GM19372 (cell line): ENCODE measurements around the gene UBAC2.

Experiments used
- ATAC-seq: cut with Tn5 transposase; IDR thresholded peaks from one replicate; pipeline ENCODE4 v1.9.1; 2021; ENCODE audit warnings: mild to moderate bottlenecking, low read depth, moderate library complexity; ENCODE audit not compliant: unreplicated experiment

Gene UBAC2

DNA sequence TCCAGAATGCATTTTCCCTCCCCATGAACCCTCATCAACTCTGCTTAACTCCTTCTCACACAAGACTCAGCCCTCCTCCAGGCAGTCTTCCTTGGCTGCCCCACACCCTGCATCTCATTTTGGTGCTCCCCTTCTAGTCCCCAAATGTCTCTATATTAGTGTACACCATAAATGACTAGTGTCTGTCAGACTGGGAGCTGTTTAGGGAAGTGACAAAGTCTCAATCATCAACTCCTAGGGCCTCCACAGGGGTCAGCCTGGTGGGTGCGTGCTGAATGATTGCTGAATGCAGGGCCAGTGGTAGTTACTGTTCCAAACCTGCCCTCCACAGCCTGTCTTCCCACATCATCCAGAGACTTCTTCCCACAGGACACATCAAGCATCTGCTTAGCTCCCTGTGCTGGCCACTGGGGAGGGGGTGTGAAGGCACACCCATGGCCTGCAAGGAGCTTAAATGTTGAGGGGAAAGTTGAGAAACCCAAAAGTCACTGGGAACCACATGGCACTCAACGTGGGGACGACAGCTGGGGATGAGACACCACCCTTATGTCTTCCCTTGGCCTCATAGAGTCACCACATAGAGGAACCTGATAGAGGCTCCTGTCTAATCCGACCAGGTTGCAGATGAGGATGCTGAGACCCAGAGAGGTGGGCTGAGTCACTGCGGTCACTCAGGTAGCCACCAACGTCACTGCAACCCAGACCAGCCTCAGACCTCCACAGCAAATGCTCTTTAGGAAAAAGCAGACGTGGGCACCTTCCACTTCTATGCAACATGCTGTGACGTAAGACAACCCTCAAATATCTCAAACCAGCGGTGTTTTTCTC lies 221.3 kb downstream of the UBAC2 start:
- no peak for ATAC-seq

GRCh38 chr13:99422586-99423220 lies 222.0 kb downstream of the UBAC2 start:
- no peak for ATAC-seq

GRCh38 chr13:99425485-99426341 lies 225.1 kb downstream of the UBAC2 start:
- ATAC-seq: peak; percentile 50

- no peak for ATAC-seq
Measured at GRCh38 chr13:99426426-99426825, 225.8 kb downstream of the UBAC2 start.

DNA sequence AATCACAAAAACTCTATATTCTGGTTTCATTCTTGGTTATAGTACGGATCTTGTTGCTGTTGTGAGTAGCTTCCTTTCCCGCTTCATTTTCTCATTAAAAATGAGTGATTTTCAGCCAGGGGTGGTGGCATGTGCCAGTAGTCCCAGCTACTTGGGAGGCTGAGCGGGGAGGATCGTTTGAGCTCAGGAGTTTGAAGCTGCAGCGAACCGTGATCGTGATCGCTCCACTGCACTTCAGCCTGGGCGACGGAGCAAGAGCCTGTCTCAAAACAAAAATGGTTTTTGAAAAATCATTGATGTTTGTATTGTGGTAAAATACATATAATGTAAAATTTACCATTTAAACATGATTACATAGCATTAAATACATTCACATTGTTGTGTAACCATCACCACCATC lies 229.0 kb downstream of the UBAC2 start:
- ATAC-seq: no peak

DNA sequence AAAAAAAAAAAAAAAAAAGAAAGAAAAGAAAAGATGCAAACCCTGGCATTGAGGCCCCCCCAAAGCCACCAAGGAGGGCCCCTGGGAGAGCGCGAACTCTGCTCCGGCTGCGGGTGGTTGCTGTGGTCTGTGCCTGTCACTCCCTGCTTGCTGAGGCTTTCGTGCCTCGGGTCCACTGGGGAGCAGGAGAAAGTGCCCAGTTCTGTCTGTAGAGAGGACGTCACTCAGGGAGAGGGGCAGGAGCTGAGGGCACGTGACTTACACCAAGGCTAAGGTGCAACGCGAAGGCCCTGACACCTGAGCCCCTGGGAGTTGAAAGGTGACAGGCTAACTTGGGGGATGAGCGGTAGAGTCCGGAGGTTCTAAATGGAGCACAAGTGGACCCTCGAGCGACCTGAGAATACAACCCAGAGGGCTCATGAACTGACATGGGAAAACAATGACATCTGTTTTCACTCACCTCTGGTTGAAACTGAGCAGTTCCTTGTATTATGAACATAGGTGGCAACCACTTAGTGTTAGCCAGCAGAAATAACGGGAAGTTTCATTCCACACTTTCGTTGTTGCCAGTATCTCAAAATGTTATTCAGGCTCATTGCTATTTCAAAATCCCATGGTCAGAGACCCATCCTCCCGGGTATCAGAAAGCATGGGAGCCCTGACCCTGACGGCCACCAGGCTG lies 231.4 kb downstream of the UBAC2 start:
- no peak for ATAC-seq

DNA sequence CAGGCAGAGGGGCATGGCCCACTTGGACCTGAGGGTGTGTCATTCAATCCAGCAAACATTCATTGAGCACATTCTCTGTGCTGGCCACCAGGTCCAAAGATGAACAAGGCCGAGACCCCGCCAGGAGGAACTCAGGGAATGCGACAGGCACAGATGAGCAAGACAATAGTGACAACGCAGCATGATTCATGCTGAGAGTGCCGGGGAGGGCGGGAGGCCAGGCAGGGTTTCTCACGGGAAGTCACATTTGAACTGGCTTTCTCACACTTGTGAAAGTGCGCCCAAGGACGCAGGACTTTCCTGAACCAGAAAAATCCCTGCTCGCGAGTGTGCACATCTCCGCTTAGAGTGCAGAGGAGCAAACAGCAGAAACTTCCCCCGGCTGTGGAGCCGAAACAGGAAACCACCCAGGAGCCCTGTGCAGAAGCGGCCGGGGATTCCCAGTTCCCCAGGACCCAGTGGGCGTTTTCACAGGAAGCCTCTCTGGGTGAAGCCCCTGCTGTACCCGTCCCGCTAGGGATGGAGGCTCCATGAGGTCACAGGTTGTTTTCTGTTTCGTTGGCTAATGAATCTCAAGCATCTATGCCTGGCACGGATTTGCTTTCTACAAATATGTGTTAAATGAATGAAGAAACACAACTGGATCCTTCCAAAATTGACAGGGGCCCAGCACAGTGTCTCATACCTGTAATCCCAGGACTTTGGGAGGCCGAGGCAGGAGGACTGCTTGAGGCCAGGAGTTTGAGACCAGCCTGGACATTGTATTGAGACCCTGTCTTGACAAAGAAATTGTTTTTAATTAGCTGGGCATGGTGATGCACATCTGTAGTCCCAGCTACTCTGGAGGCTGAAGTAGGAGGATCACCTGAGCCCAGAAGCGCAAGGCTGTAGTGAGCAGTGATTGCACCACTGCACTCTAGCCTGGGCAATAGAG lies 232.2 kb downstream of the UBAC2 start:
- ATAC-seq: peak; percentile 41

- ATAC-seq: no peak
Measured at GRCh38 chr13:99433543-99434075, 233.0 kb downstream of the UBAC2 start.

DNA sequence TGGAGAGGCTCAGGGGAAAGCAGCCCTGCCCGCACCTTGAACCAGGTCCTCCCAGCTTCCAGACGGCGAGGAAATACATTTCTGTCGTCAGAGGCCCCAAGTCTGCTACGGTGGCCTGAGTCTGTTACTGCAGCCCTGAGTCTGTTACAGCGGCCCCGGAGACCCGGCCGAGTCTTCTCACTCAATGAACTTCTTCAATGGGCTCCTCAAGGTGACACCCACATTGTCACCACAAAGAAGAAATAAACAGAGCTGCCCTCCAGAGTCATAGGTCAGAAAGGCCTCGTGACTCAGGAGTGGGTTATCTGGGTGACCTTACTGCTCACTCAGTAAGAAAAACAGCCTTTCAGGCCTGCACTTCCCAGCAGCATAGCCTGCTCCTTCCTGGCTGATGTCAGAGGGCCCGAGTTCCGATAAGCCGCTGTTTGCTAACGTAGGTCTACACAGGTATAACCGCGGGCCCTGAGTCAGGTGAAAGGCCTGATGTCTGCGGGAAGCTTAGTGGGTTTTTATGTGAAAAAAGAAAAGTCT lies 233.7 kb downstream of the UBAC2 start:
- no peak for ATAC-seq

GRCh38 chr13:99435116-99435515 lies 234.5 kb downstream of the UBAC2 start:
- no peak for ATAC-seq

- ATAC-seq: no peak
Measured at GRCh38 chr13:99435998-99436397, 235.3 kb downstream of the UBAC2 start.
